ENCODE results near the gene LRRC36. TPM values are rescaled to one million over a fixed set of nuclear protein-coding genes. Genes with fewer than 3 reads are reported as not detected.

Gene LRRC36
- total RNA-seq, 4 donors from 2014 or later, result not detected

DNA sequence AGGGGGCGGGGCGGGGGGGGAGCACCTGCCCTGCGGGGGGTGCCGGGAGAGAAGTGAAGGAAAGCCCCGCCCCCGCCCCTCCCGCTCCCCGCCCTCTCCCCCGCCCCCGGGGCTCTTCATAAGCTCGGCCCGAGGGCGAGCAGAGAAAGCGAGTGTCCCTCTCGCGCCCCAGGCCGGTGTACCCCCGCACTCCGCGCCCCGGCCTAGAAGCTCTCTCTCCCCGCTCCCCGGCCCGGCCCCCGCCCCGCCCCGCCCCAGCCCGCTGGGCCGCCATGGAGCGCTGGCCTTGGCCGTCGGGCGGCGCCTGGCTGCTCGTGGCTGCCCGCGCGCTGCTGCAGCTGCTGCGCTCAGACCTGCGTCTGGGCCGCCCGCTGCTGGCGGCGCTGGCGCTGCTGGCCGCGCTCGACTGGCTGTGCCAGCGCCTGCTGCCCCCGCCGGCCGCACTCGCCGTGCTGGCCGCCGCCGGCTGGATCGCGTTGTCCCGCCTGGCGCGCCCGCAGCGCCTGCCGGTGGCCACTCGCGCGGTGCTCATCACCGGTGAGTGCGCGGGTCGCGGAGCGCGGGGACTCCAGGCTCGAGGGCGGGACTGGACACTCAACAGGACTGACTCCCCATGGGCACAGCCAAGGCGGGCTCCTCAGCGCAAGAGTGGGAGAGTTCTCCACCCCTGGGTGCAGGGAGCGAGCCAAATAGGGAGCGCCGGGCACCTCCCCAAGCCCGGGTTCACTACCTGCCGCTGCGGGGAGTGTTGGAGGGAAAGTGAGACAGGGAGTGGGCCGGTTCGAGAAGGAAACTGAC lies 104.6 kb downstream of the LRRC36 start, which contains the start of gene HSD11B2:
TSS of gene HSD11B2 (plus strand) at position 145 of the 798 bp plus-strand sequence. CDS start at position 273, 128 bp downstream.
- Histone ChIP-seq H3K9me3 (no peaks in the 10 kb centered on the region), H3K4me3 (peak within 1 kb of the TSS; percentile 45 to 52 (median 48)), H3K36me3 (no peaks in the 10 kb centered on the region), H3K4me1 (peaks cover 11 to 16% of the 10 kb centered on the region in 2 donors), H3K27ac (peak within 1 kb of the TSS; percentile 51 to 65 (median 56)), H3K27me3 (peaks cover 0 to 6% (median 0%) of the 10 kb centered on the region in 3 donors)
- ATAC-seq (peak; percentile 59 to 70), DNase-seq (peak in 1 of 2 donors; percentile 59)
- intact Hi-C loops (cut with DNase I; ENCODE audit: low total_unique reads) (loop anchor here (2.0 kb wide), 1 partner anchor 14 kb away; no protein-coding TSS in a partner anchor), in situ Hi-C loops (cut with MboI; ENCODE audit: low sequenced_read_pairs in 4 of 4) (no loop called here)
- TF ChIP-seq CTCF (IDR thresholded peaks at IDR 0.05 in 4 of 5, conservative IDR thresholded peaks at IDR 0.05 in 1 of 5) (peak in 2 of 5 experiments; percentile 26 to 38), POLR2A (IDR thresholded peaks at IDR 0.05) (peak in 1 of 2 donors; percentile 19)

DNA sequence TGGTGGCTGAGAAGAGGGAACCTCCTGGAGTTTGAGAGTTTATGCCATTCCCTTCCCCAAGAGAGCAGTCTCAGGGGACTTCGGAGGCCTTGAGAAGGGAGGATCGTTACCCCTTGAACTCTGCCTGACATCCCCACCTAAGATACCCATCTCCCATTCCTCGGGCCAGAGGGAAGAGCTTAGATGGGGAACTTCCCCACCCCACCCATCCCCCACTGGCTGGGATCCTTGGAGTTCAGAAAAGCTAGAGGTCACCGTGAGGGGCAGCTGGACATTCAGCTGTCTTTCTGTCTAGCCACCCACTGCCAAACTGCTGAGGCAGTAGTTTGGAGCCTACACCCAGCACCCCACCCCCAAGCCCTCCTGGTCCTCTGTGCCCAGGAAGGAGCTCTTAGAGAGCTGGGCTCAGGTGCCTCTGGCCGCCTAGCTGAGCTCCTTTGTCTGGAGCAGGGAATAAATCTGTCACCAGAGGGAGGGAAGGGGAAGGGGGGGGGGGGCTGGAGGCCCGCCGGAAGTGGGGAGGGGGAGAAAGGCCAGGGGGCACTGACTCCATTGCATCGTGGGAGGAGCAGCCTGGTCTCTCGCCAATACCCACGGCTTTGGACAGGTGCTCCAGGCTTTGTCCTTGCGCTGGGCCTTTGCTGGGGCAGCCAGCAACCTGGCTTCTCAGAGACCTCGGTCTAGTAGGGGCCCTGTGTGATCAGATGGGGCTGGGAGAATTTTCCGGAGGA lies 105.3 kb downstream of the LRRC36 start:
- in situ Hi-C loops (cut with MboI; ENCODE audit: low sequenced_read_pairs in 4 of 4), result no loop called here
- peak overlapping the region; percentile 23 to 65 (median 53) for H3K27ac ChIP-seq

DNA sequence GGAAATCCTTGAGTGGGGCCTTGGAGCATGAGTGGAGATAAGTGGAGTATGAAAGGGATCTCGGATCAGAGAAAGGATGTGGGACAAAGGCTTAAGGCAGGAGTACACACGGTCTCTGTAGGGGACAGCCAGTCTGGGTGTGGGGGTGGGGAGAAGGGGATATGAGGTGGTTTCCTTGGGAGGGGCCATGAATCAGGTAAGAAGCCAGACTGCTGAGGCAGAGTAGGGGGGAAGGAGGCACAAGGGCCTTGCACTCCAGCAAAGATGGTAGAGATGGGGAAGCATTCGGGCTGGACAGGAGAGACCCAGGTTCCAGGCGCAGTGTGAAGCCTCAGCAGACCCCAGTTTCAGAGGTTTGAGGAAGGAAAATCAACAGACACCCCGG lies 105.9 kb downstream of the LRRC36 start:
- no peak for ATAC-seq
- no peak for DNase-seq
- no peak overlapping the region for H3K27ac ChIP-seq
- H3K36me3 ChIP-seq, result peaks cover 0 to 5% of the 10 kb centered on the region in 2 donors
- intact Hi-C loops (cut with DNase I; ENCODE audit: low total_unique reads) (no loop called here), in situ Hi-C loops (cut with MboI; ENCODE audit: low sequenced_read_pairs in 4 of 4) (no loop called here)
- no peak overlapping the region for H3K4me3 ChIP-seq
- peaks cover 0 to 6% (median 0%) of the 10 kb centered on the region in 3 donors for H3K27me3 ChIP-seq
- no peaks in the 10 kb centered on the region for H3K9me3 ChIP-seq
- no peak for TF ChIP-seq POLR2A (IDR thresholded peaks at IDR 0.05)
- no peak for TF ChIP-seq CTCF (IDR thresholded peaks at IDR 0.05 in 4 of 5, conservative IDR thresholded peaks at IDR 0.05 in 1 of 5)
- H3K4me1 ChIP-seq, result peaks cover 11 to 16% of the 10 kb centered on the region in 2 donors

More for the DNA sequence above, 105.3 kb downstream of the LRRC36 start:
- Histone ChIP-seq H3K9me3 (no peaks in the 10 kb centered on the region), H3K27me3 (peaks cover 0 to 6% (median 0%) of the 10 kb centered on the region in 3 donors), H3K36me3 (no peaks in the 10 kb centered on the region), H3K4me1 (peaks cover 11 to 16% of the 10 kb centered on the region in 2 donors), H3K4me3 (peak overlapping the region; percentile 35 to 52 (median 48))
- ATAC-seq (no peak), DNase-seq (no peak)
- intact Hi-C loops (cut with DNase I; ENCODE audit: low total_unique reads), result loop anchor here (2.0 kb wide), 1 partner anchor 13 kb away; no protein-coding TSS in a partner anchor
- no peak for TF ChIP-seq CTCF (IDR thresholded peaks at IDR 0.05 in 4 of 5, conservative IDR thresholded peaks at IDR 0.05 in 1 of 5)
- no peak for TF ChIP-seq POLR2A (IDR thresholded peaks at IDR 0.05)

DNA sequence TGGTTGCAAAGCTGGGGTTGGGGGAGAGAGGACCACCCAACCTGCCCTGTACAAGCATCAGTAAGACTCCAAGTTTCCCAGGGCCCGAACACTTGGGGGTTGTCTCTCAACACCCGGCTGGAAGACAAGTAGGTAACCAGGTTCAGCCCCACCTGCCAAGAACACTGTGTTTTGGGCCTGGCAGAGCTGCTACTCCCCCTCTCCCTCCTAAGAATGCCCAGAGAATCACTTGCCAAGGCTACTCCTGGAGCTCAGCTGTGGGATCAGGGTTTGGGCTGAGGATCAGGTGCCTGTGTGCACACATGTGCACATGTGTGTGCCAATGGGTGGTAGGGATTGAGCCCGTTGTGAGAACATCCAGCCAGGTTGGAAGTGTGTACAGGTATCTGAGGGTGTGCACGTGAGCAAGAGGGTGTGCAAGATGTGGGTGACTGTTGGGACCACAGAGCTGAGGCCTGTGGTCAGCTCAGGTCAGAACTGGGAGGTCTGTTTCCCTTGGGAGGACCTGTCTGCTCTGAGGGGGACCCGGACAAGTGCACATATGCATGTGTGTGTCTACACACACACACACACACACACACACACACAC lies 106.6 kb downstream of the LRRC36 start:
- intact Hi-C loops (cut with DNase I; ENCODE audit: low total_unique reads), result no loop called here
- no peaks in the 10 kb centered on the region for H3K9me3 ChIP-seq
- TF ChIP-seq POLR2A (IDR thresholded peaks at IDR 0.05) (no peak), CTCF (IDR thresholded peaks at IDR 0.05 in 4 of 5, conservative IDR thresholded peaks at IDR 0.05 in 1 of 5) (no peak)

More for the DNA sequence above, 106.6 kb downstream of the LRRC36 start:
- in situ Hi-C loops (cut with MboI; ENCODE audit: low sequenced_read_pairs in 4 of 4), result no loop called here
- peaks cover 11 to 16% of the 10 kb centered on the region in 2 donors for H3K4me1 ChIP-seq
- no peak overlapping the region for H3K4me3 ChIP-seq
- ATAC-seq, result no peak
- peaks cover 0 to 6% (median 0%) of the 10 kb centered on the region in 3 donors for H3K27me3 ChIP-seq
- no peak overlapping the region for H3K27ac ChIP-seq
- peaks cover 0 to 13% of the 10 kb centered on the region in 2 donors for H3K36me3 ChIP-seq
- DNase-seq, result no peak

Other genes starting within 250 kb of the LRRC36 start
- gene PHAF1, start 216.9 kb upstream of the LRRC36 start, total RNA-seq, result 10 to 100 TPM; 23.3 to 63.4 (median 48.9) TPM
- 1 to 10 TPM; 1.5 to 3.1 (median 2.6) TPM for gene B3GNT9, start 175.8 kb upstream of the LRRC36 start, total RNA-seq
- gene TRADD, start 166.9 kb upstream of the LRRC36 start, total RNA-seq, result 10 to 100 TPM in 2 of 4 donors, 1 to 10 TPM in 2; 8.8 to 15.3 (median 10.1) TPM
- gene FBXL8, start 166.9 kb upstream of the LRRC36 start, total RNA-seq, result 10 to 100 TPM in 3 of 4 donors, 1 to 10 TPM in 1; 7.0 to 16.3 (median 14.3) TPM
- gene HSF4, start 162.1 kb upstream of the LRRC36 start, total RNA-seq, result 100 to 1,000 TPM in 1 of 4 donors, 10 to 100 TPM in 2, 1 to 10 TPM in 1; 9.0 to 111 (median 29.7) TPM
- gene NOL3, start 156.3 kb upstream of the LRRC36 start, total RNA-seq, result 100 to 1,000 TPM in 3 of 4 donors, 10 to 100 TPM in 1; 77.5 to 231 (median 173) TPM
- 1 to 10 TPM; 2.5 to 7.7 (median 4.5) TPM for gene MATCAP1, start 142.9 kb upstream of the LRRC36 start, total RNA-seq
- 1 to 10 TPM in 1 of 4 donors, under 1 TPM in 3; 0.20 to 2.3 (median 0.88) TPM for gene EXOC3L1, start 136.7 kb upstream of the LRRC36 start, total RNA-seq
- gene E2F4, start 134.7 kb upstream of the LRRC36 start, total RNA-seq, result 100 to 1,000 TPM in 1 of 4 donors, 10 to 100 TPM in 3; 67.8 to 114 (median 96.5) TPM
- gene ELMO3, start 127.7 kb upstream of the LRRC36 start, total RNA-seq, result under 1 TPM; 0.09 to 0.55 (median 0.29) TPM
- 10 to 100 TPM; 14.7 to 35.8 (median 29.2) TPM for gene TMEM208, start 99.7 kb upstream of the LRRC36 start, total RNA-seq
- 10 to 100 TPM; 26.3 to 65.3 (median 52.4) TPM for gene FHOD1, start 79.3 kb upstream of the LRRC36 start, total RNA-seq
- gene SLC9A5, start 77.8 kb upstream of the LRRC36 start, total RNA-seq, result 1 to 10 TPM in 3 of 4 donors, under 1 TPM in 1; 0.61 to 2.0 (median 1.2) TPM
- gene PLEKHG4, start 47.3 kb upstream of the LRRC36 start, total RNA-seq, result 10 to 100 TPM in 1 of 4 donors, 1 to 10 TPM in 3; 1.1 to 16.5 (median 2.6) TPM
- not detected for gene KCTD19, start 74 bp upstream of the LRRC36 start, total RNA-seq
- gene TPPP3, start 66.7 kb downstream of the LRRC36 start, total RNA-seq, result 10 to 100 TPM in 2 of 4 donors, 1 to 10 TPM in 2; 2.2 to 31.9 (median 7.1) TPM
- gene ZDHHC1, start 89.7 kb downstream of the LRRC36 start, total RNA-seq, result 10 to 100 TPM in 1 of 4 donors, 1 to 10 TPM in 3; 4.4 to 11.0 (median 8.9) TPM
- gene HSD11B2, start 104.3 kb downstream of the LRRC36 start, total RNA-seq, result 1 to 10 TPM in 2 of 4 donors, not detected in 2; 2.3 to 4.1 TPM
- gene ATP6V0D1, start 154.3 kb downstream of the LRRC36 start, total RNA-seq, result 100 to 1,000 TPM; 117 to 211 (median 157) TPM
- not detected for gene AGRP, start 156.7 kb downstream of the LRRC36 start, total RNA-seq
- 10 to 100 TPM; 10.6 to 65.4 (median 25.1) TPM for gene RIPOR1, start 202.0 kb downstream of the LRRC36 start, total RNA-seq
- gene CTCF, start 235.7 kb downstream of the LRRC36 start, total RNA-seq, result 10 to 100 TPM; 25.9 to 35.9 (median 30.3) TPM